ENCODE results near the gene TMIGD3.

The TMIGD3 gene

DNA sequence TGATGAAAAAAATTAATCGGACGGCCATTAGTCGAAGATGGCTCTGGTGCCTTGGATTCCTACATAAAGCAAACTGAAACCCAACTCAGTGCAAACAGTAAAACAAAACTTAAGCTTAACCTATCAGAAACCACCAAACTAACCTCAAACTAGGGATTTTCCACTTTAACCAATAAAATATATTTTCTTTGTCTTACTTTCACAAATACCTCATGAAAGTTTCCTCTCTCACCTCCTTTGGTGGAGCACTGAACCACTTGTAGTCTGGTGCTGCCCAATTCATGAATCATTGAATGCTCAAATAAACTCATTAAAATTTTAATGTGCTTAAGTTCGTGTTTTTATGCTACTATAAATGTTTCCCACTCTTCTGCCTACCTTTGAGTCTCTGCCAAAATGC, 7.0 kb downstream of the TMIGD3 start:
- TF ChIP-seq PAX5 (IDR thresholded peaks at IDR 0.05; ENCODE audit: insufficient read depth, low read length, severe bottlenecking) (no peak), POU2F2 (IDR thresholded peaks at IDR 0.05; ENCODE audit: low read depth, low read length) (no peak), POLR2A (IDR thresholded peaks at IDR 0.05; ENCODE audit: low read depth, low read length) (no peak), SPI1 (IDR thresholded peaks at IDR 0.05; ENCODE audit: low read depth, low read length) (no peak), POLR2AphosphoS5 (IDR thresholded peaks at IDR 0.05; ENCODE audit: low read depth, low read length) (no peak), TAF1 (IDR thresholded peaks at IDR 0.05; ENCODE audit: low read depth, low read length) (no peak)
- DNase-seq (ENCODE audit: insufficient read length, low spot score) (no peak), FAIRE-seq (no peak)

DNA sequence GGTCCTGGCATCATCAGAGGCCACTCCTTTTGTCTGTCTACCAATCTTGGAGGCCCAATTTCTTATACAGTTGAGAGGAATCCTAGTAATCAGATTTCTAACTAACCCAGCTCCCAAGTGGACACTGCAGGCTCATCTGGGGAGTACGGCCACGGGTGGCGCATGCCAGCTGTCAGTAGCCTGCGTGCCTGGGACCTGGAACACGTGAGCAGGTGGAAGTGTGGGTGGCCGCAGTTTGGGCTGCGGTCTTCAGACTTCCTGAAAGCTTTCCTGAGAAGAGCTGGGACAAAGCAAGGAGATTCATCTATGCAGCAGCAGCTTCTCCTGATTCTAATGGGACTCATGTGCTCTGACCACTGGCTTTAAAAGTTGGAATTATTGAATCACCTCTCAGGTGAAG, 12.4 kb downstream of the TMIGD3 start:
- no peak for FAIRE-seq

DNA sequence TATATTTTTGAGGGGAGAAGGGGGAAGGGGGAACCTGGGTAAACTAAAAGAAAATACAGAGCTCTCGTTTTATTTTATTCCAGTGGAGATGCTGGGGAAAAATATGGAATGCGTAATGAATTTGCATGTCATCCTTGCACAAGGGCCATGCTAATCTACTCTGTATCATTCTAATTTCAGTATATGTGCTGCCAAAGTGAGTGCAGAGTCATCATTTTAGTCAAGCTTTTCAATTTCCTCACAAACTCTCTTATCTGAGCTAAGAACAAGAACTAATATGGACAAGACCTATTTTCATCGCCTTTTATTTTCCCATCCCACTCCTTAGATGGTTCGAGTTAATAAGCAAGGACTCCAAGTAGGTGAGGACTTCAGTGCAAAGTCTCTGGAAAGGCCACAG, 13.2 kb downstream of the TMIGD3 start:
- DNase-seq (ENCODE audit: insufficient read length, low spot score) (no peak), FAIRE-seq (no peak)
- no peak for TF ChIP-seq POLR2AphosphoS5 (IDR thresholded peaks at IDR 0.05; ENCODE audit: low read depth, low read length)
- no peak for TF ChIP-seq SPI1 (IDR thresholded peaks at IDR 0.05; ENCODE audit: low read depth, low read length)
- no peak for TF ChIP-seq POLR2A (IDR thresholded peaks at IDR 0.05; ENCODE audit: low read depth, low read length)

More for the DNA sequence above, 12.4 kb downstream of the TMIGD3 start:
- no peak for TF ChIP-seq PAX5 (IDR thresholded peaks at IDR 0.05; ENCODE audit: insufficient read depth, low read length, severe bottlenecking)
- no peak for TF ChIP-seq TAF1 (IDR thresholded peaks at IDR 0.05; ENCODE audit: low read depth, low read length)
- TF ChIP-seq POU2F2 (IDR thresholded peaks at IDR 0.05; ENCODE audit: low read depth, low read length) = no peak
- TF ChIP-seq POLR2A (IDR thresholded peaks at IDR 0.05; ENCODE audit: low read depth, low read length) = no peak
- no peak for TF ChIP-seq SPI1 (IDR thresholded peaks at IDR 0.05; ENCODE audit: low read depth, low read length)
- TF ChIP-seq POLR2AphosphoS5 (IDR thresholded peaks at IDR 0.05; ENCODE audit: low read depth, low read length) = no peak
- DNase-seq (ENCODE audit: insufficient read length, low spot score) = no peak

DNA sequence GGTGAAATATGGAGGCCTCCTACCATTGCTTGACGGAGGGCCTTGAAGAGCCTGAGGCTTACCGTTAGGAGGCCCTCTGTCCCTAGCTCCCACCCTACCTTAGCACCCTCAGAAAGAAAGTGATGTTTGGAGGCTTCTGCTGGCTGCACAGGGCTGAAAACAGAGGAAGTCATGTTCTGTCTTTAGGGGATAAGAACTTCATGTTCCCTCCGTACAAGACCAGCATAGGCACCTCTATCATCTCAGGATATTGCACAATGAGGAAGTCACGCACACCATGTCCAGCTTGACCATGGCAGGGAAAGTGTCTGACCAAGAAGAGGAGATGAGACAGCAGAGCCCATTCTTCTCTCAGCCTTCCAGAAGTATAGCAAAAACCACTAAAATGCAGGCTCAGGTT, 13.8 kb downstream of the TMIGD3 start:
- FAIRE-seq = no peak
- DNase-seq (ENCODE audit: insufficient read length, low spot score) = no peak
- TF ChIP-seq PAX5 (IDR thresholded peaks at IDR 0.05; ENCODE audit: insufficient read depth, low read length, severe bottlenecking) = no peak
- no peak for TF ChIP-seq POLR2AphosphoS5 (IDR thresholded peaks at IDR 0.05; ENCODE audit: low read depth, low read length)
- TF ChIP-seq POU2F2 (IDR thresholded peaks at IDR 0.05; ENCODE audit: low read depth, low read length) = no peak
- TF ChIP-seq SPI1 (IDR thresholded peaks at IDR 0.05; ENCODE audit: low read depth, low read length) = no peak
- TF ChIP-seq TAF1 (IDR thresholded peaks at IDR 0.05; ENCODE audit: low read depth, low read length) = no peak
- no peak for TF ChIP-seq POLR2A (IDR thresholded peaks at IDR 0.05; ENCODE audit: low read depth, low read length)

DNA sequence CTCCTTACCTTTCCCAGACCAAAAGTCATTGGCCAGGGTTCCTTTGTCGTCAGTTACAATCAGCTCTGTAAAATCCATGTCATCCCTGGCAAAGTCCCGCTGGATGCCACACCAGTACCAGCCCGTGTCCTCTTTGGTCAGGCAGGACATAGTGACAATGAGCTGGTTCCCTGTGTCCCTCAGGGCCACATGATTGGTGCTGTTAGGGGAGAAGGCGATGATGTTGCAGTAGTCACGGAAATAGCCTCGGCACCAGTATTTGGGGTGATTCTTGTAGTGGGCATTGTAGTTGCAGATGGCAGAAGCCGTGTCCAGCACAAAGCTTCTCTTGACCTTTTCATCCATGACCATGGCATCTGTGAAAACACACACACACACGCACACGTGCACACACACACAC, 14.8 kb downstream of the TMIGD3 start:
- DNase-seq (ENCODE audit: insufficient read length, low spot score) = no peak
- no peak for FAIRE-seq
- TF ChIP-seq PAX5 (IDR thresholded peaks at IDR 0.05; ENCODE audit: insufficient read depth, low read length, severe bottlenecking) = no peak
- no peak for TF ChIP-seq POLR2AphosphoS5 (IDR thresholded peaks at IDR 0.05; ENCODE audit: low read depth, low read length)
- no peak for TF ChIP-seq TAF1 (IDR thresholded peaks at IDR 0.05; ENCODE audit: low read depth, low read length)
- no peak for TF ChIP-seq POU2F2 (IDR thresholded peaks at IDR 0.05; ENCODE audit: low read depth, low read length)
- TF ChIP-seq POLR2A (IDR thresholded peaks at IDR 0.05; ENCODE audit: low read depth, low read length) = no peak
- TF ChIP-seq SPI1 (IDR thresholded peaks at IDR 0.05; ENCODE audit: low read depth, low read length) = no peak

- DNase-seq (ENCODE audit: insufficient read length, low spot score) (no peak), FAIRE-seq (no peak)
- TF ChIP-seq POLR2AphosphoS5 (IDR thresholded peaks at IDR 0.05; ENCODE audit: low read depth, low read length) (no peak), TAF1 (IDR thresholded peaks at IDR 0.05; ENCODE audit: low read depth, low read length) (no peak), POLR2A (IDR thresholded peaks at IDR 0.05; ENCODE audit: low read depth, low read length) (no peak), PAX5 (IDR thresholded peaks at IDR 0.05; ENCODE audit: insufficient read depth, low read length, severe bottlenecking) (no peak), SPI1 (IDR thresholded peaks at IDR 0.05; ENCODE audit: low read depth, low read length) (no peak), POU2F2 (IDR thresholded peaks at IDR 0.05; ENCODE audit: low read depth, low read length) (no peak)
Observed at GRCh38 chr1:111487133-111487532, 16.3 kb downstream of the TMIGD3 start.

- TF ChIP-seq POLR2AphosphoS5 (IDR thresholded peaks at IDR 0.05; ENCODE audit: low read depth, low read length) = no peak
- TF ChIP-seq POU2F2 (IDR thresholded peaks at IDR 0.05; ENCODE audit: low read depth, low read length) = no peak
- no peak for TF ChIP-seq POLR2A (IDR thresholded peaks at IDR 0.05; ENCODE audit: low read depth, low read length)
- no peak for TF ChIP-seq SPI1 (IDR thresholded peaks at IDR 0.05; ENCODE audit: low read depth, low read length)
- no peak for TF ChIP-seq TAF1 (IDR thresholded peaks at IDR 0.05; ENCODE audit: low read depth, low read length)
- no peak for TF ChIP-seq PAX5 (IDR thresholded peaks at IDR 0.05; ENCODE audit: insufficient read depth, low read length, severe bottlenecking)
- FAIRE-seq (no peak), DNase-seq (ENCODE audit: insufficient read length, low spot score) (no peak)
Observed at GRCh38 chr1:111486431-111486830, 17.0 kb downstream of the TMIGD3 start.

- DNase-seq (ENCODE audit: insufficient read length, low spot score) (no peak), FAIRE-seq (no peak)
- TF ChIP-seq PAX5 (IDR thresholded peaks at IDR 0.05; ENCODE audit: insufficient read depth, low read length, severe bottlenecking) (no peak), TAF1 (IDR thresholded peaks at IDR 0.05; ENCODE audit: low read depth, low read length) (no peak), SPI1 (IDR thresholded peaks at IDR 0.05; ENCODE audit: low read depth, low read length) (no peak), POU2F2 (IDR thresholded peaks at IDR 0.05; ENCODE audit: low read depth, low read length) (no peak), POLR2AphosphoS5 (IDR thresholded peaks at IDR 0.05; ENCODE audit: low read depth, low read length) (no peak), POLR2A (IDR thresholded peaks at IDR 0.05; ENCODE audit: low read depth, low read length) (no peak)
Observed at GRCh38 chr1:111484391-111485026, 18.9 kb downstream of the TMIGD3 start.

- DNase-seq (ENCODE audit: insufficient read length, low spot score) (no peak), FAIRE-seq (no peak)
- TF ChIP-seq POU2F2 (IDR thresholded peaks at IDR 0.05; ENCODE audit: low read depth, low read length) (no peak), PAX5 (IDR thresholded peaks at IDR 0.05; ENCODE audit: insufficient read depth, low read length, severe bottlenecking) (no peak), TAF1 (IDR thresholded peaks at IDR 0.05; ENCODE audit: low read depth, low read length) (no peak), POLR2AphosphoS5 (IDR thresholded peaks at IDR 0.05; ENCODE audit: low read depth, low read length) (no peak), SPI1 (IDR thresholded peaks at IDR 0.05; ENCODE audit: low read depth, low read length) (no peak), POLR2A (IDR thresholded peaks at IDR 0.05; ENCODE audit: low read depth, low read length) (no peak)
Observed at GRCh38 chr1:111483876-111484275, 19.6 kb downstream of the TMIGD3 start.

DNA sequence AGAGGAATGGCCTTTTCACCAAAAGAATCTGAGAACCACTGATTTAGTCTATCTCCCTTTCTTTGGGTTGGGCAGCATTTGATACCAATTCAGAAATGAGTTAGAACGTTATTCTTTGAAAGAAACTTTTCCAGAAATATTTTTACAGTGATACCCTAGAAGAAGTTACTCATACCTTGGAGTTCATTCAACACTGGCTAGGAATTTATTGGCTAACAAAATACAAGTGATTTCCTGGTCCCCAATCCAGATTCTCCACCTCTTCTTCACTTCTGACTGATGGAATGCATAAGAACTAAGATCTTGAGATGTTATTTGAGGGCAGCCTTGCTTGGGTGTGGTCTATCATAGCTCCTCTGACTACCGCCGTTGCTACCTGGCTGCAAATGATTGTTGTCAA, 20.3 kb downstream of the TMIGD3 start:
- FAIRE-seq = no peak
- TF ChIP-seq POU2F2 (IDR thresholded peaks at IDR 0.05; ENCODE audit: low read depth, low read length) = no peak
- TF ChIP-seq PAX5 (IDR thresholded peaks at IDR 0.05; ENCODE audit: insufficient read depth, low read length, severe bottlenecking) = no peak
- TF ChIP-seq POLR2A (IDR thresholded peaks at IDR 0.05; ENCODE audit: low read depth, low read length) = no peak
- no peak for TF ChIP-seq SPI1 (IDR thresholded peaks at IDR 0.05; ENCODE audit: low read depth, low read length)
- TF ChIP-seq POLR2AphosphoS5 (IDR thresholded peaks at IDR 0.05; ENCODE audit: low read depth, low read length) = no peak
- no peak for TF ChIP-seq TAF1 (IDR thresholded peaks at IDR 0.05; ENCODE audit: low read depth, low read length)
- no peak for DNase-seq (ENCODE audit: insufficient read length, low spot score)
